ENCODE data around the gene RC3H1.
"Not testable (repeated sequence)": the region's sequence is repeated elsewhere in the genome, so short reads cannot be mapped to it uniquely, and the experiment has no call there.

Gene RC3H1

DNA sequence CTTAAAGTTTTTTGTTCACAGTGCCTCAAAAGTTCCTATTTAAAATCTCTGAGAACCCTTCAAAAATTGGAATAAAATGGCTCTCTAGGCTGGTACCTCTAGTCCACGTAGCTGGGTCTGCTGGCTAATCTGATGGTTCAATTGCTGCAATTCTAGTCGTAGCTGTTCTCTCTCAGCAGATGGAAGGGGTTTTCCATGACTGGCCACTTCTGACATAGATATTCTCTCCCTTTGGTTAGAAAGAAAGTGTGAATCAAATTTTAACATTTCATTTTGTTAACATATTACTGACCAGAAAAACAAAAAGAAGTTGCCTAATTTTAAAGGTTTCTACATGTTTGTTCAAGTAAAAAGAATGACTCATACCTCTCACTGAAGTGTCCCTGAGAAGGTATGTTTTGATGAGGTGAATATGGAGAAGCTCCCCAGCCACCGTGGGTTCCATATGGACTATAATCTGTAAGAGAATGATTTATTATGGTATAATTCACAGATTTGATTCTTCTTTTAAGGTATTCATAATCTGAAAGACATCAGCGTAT is 75.7 kb downstream of the RC3H1 start:
- no peak for DNase-seq

DNA sequence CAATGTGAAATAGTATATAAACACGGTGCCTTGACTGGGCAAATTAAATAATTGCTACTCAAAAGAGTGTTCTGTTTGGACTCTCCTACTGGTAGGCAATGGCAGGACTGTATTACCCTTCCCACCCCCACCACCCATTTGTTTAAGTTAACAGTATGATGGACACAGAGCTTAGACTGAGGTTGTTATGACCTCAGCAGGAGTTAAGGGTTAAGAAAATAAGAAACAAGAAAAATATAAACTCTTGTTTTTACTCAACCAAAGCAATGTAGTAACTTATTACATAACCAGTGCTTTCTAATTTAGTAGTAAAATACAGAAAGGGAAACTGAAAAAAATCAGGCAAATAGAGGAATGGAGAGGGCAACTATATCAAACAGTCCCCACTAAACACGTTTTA is 85.1 kb downstream of the RC3H1 start:
- DNase-seq, result no peak

DNA sequence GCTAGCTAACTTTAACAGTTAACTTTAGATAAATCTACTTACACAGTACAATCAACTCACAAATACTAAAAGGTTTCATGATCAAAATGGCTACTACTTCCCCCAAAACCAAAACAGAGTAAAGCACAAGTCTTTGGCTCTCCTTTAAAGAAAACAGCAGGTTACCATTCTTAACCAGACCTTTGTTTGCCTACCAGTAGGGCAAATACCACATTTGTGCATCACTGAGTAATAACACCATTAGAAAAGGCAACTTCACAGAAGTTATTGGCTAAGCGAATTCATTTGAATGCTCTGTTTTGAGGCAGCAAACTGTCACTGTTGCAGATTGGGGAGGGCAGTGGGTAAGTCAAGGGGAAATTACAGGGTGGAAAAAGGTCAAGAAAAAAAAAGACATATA is 87.7 kb downstream of the RC3H1 start:
- DNase-seq, result no peak

DNA sequence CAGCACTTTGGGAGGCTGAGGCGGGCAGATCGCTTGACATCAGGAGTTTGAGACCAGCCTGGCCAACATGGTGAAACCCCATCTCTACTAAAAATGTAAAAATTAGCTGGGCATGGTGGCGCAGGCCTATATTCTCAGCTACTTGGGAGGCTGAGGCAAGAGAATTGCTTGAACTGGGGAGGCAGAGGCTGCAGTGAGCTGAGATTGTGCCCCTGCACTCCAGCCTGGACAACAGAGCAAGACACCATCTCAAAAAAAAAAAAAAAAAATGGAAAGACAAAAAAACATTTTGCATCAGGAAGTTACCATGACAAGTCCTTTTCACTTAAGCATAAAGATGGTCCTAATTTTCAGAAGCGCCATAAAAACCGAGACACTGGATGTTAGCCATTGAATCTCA is 91.6 kb downstream of the RC3H1 start:
- DNase-seq, result not testable (repeated sequence)

DNA sequence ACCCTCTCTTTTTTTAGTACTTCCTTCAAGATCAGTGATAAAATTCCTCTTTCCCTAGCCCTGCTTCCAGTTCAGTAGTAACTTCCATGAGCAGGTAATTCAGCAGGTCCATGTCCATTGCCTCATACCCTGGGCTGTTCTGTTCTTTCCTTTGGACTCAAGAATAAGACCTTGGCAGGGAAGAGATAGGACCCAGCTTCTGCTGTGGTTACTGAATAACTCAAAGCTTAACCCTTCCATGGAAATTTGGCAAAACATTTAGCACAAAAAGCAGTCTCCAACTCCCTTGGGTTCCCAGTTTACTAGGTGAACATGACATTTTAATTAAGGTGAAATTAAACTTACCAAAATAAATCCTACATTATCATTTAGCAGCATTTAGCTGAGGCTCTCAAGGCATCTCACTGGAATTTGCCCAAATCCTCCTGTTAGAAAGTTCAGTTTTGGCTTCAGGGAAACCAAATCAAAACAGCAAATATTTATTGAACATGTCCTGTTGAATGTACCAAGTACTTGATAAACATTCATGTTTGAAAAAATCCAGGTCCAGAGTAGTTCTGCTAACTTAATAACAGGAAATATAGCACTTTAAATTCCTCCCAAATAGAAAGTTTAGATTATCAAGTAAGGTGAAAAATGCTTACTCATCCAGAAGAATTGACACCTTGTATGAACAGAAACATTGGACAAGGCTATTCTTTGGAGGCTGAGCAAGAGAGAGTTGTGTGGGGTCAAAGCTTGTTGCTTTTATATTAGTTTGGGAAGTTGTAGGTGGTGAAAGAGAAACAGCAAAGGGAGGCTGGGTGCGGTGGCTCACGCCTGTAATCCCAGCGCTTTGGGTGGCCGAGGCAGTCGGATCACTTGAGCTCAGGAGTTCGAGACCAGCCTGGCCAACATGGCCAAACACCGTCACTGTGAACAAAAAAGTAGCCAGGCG is 96.6 kb downstream of the RC3H1 start:
- DNase-seq, result no peak

- no peak for DNase-seq
Observed at GRCh38 chr1:173920861-173921260, 101.3 kb downstream of the RC3H1 start.

- DNase-seq, result no peak
Observed at GRCh38 chr1:173917635-173918493, 104.3 kb downstream of the RC3H1 start.

DNA sequence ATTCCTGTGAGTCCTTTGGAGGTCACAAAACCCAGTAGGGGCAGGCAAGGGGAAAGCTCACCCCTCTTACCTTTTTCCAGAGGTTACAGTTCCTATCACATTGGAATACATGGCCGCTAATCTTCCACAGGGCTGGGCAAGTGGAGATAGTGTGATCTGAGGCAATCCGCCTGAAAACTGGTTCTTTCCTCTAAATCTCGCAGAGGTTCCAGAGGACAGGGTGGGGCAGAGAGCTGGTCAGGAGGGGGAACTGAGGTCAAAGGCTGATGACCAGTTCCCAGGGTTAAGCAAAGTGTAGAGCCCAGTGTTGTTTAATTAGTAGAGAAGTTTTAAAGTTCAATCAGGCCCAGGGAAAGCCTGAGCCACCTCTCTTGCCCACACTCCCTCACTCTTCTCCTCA is 105.0 kb downstream of the RC3H1 start, which contains the start of gene SERPINC1:
Gene SERPINC1, minus strand, starts transcription at position 179 of the 400 bp plus-strand sequence. Its CDS starts 68 bp downstream, at position 111.
- no peak for DNase-seq

DNA sequence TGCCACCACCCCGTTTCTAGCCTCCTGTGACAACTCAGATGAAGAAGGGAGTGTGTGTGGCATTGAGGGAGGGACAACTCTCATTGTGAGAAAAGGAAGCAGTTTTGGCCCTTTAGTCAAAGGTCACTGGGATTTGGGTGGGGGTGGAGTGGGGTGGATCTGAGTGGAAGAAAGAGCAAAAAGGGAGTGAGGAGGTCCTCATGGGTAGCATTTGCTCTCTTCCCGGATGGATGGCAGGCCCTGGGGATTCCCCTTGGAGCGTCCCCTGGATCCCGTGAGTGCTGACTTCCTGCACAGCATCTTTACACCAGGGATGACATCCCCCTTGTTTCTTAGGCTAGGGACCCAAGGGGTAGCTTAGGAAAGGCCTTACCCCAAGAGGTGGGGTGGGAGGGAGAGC is 105.5 kb downstream of the RC3H1 start:
- no peak for DNase-seq

DNA sequence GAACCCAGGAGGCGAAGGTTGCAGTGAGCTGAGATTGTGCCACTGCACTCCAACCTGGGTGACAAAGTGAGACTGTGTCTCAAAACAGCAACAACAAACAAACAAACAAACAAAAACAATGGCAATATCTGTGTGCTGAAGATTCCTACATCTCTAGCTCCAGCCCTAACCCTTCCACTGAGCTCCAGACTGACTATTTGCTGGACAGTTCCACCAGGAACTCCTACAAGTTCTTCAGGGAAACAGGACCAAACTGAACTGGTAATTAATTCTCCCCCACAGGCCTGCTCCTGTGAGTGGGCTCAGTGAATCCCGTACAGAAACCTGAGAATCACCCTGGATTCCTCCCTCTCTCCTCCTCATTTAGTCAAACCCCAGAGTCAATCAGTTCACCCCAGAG is 106.6 kb downstream of the RC3H1 start:
- no peak for DNase-seq

- DNase-seq, result peak; percentile 25
Observed at GRCh38 chr1:173914366-173914871, 107.7 kb downstream of the RC3H1 start.

DNA sequence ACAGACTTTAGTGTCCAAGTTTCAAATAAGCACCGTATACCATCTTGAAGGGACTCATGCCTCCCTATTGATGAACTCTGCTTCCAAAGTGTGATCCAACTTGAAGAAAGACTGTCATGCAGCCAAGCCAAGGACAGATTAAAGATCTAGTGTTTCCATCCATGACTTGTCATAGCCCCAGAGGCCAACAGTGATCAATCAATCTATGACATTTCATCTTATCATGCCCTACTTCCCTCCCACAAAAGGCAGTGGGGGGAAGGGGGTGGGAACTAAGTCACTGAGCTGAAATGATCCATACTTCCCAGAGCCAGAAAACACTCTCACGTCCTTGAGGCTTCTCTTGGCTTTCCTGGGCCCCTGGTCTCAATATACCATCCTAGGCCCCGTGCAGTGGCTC is 109.0 kb downstream of the RC3H1 start:
- no peak for DNase-seq

DNA sequence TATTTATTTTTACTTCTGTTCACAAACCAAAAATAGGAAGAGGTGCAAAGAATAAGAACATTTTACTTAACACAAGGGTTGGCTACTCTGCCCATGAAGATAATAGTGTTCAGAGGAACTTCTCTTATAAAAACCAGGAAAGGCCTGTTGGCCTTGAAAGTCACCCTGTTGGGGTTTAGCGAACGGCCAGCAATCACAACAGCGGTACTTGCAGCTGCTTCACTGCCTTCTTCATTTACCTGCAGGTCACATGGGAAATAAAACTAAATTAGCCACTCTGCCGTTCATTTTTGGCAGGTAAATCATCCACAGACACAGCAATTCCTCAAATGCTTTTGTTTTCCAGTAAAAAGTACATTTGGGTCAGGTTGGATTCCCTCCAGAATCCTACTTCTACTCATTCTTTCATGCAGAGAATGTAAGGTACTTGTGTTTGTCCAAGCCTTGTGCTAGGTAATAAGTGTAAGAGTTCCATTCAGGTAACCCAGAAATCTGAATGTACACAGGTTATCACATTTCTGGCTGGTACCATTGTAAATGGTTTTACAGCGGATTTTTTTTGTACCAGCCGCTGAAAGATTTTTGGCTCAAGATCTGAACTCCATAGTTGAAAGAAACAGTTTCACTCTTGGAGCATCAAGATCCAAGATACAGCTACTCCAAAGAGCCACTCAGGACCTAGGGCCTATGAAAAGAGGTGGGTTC is 118.2 kb downstream of the RC3H1 start:
- no peak for DNase-seq

- DNase-seq, result no peak
Observed at GRCh38 chr1:173900992-173901391, 121.2 kb downstream of the RC3H1 start.

DNA sequence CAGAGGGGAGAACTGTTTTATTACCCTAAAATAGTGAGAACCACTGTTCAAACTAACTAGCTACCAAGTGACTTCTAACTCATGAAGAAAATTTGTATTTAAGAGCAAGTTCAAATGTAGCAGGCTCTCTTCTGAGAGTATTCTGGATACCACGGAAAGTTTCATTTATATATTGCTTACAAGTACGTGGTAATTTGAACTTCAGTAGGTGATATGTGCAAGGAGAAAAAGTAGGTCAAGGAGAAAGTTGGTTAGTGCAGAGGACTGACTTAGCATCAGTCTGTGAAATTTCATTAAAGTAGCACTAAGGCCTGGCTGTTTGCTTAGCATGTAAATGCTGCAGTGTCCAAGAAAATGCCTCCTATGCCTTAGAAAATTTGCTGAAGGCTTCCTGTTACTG is 121.7 kb downstream of the RC3H1 start:
- no peak for DNase-seq

DNA sequence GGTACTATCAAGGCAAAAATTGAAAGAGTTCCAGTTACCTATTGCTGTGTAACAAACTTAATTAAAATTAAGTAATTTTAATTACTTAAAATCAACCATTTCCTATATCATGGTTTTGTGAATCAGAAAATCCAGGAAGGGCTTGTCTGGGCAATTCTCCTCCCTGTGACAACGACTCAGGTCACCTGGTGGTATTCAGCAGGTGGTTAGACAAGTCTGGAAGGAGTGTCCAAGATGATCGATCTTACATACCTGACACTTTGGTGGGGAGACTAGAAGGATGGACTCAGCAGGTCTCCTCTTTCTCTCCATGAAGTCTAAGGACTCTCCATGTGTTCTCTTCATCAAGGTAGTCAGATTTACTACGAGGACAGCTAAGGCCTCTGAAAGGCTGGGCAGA is 128.0 kb downstream of the RC3H1 start:
- no peak for DNase-seq

DNA sequence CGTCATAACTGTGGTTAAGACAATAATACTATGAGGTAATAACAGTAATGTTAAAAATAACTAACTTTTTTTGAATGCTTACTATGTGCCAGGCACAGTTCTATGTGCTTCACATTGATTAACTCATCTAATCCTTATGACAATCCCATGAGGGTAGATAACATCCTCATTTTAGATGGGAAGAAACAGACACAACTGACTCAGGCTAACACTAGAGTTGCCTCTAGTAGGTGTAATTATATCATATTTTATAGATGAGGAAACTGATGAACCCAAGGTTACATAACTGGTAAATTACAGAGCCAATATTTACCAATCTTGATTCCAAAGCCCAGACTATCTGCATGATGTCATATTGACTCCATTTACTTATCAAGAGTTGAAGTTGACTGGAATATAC is 128.5 kb downstream of the RC3H1 start:
- DNase-seq, result no peak

- no peak for DNase-seq
Observed at GRCh38 chr1:173889885-173890284, 132.3 kb downstream of the RC3H1 start.

DNA sequence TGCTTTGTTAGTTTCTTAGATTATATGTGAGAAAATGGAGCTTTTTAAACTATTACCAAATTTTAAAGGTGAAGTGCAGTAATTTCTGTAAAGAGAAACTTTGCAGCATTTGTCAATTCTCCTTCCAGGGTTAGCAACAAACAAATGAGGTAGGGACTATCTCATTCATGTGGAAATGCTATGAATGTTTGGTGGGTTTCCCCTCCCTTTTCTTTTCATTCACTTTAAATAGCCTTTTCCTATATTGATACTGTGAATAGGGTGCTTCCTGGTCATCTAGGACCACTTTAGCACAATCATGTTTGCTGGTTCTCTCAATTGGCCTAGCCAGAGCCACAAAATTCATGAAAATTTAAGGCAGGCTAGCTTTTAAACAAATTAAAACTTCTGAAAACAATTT is 133.4 kb downstream of the RC3H1 start:
- no peak for DNase-seq

DNA sequence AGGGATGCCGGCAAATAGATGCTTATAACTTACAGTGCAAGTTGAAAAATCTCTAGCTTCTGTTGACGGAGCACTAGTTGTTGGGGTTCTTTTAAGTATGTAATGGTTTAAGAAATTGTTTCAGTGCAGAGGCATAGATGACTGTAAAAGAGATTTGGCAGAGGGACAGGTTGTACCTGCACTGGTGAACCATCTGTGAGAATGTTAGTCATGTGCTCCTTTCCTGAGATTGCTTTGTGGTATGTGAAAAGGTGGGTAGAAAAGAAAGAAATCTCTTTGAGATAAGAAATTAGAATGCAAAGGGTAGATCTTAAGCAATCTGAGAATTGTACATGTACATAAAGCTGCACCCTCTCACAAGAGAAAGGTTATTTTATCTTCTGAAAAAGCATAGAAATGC is 134.5 kb downstream of the RC3H1 start:
- no peak for DNase-seq

GRCh38 chr1:173886746-173887611 is 135.2 kb downstream of the RC3H1 start:
- no peak for DNase-seq

DNA sequence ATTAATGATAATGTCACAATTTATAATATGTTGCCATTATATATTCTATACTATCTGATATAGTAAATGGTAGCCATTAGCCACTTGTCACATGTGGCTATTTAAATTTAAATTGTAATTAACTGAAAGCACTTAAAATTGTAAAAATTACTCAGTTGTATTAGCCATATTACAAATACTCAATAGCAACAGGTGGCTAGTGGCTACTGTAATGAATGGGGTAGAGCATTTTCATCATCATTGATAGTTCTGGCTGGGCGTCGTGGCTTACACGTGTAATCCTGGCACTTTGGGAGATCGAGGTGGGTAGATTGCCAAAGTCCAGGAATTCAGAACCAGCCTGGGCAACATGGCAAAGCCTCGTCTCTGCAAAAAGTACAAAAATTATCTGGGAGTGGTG is 137.5 kb downstream of the RC3H1 start:
- DNase-seq, result no peak

Measured in CD4-positive, alpha-beta T cell treated with Interleukin-6 for 4 hours (primary cell).